Activated CD4-positive, alpha-beta T cell treated with anti-CD3 and anti-CD28 coated beads for 36 hours (primary cell): ENCODE data around the gene ARVCF. TPM values are rescaled to one million over a fixed set of nuclear protein-coding genes. Genes with fewer than 3 reads are reported as not detected.

Experiments used
- ATAC-seq: fragments of 200-7000 bp; cut with Tn5 transposase; one replicate; pipeline ENCODE4 v1.10.0; 2021; ENCODE audit warnings: mild to moderate bottlenecking, moderate library complexity
- CTCF ChIA-PET: fragments of 350-600 bp; sonication (Branson Sonifier 250); formaldehyde crosslinking; loops from one replicate; lab custom pipeline; 2021; ENCODE audit warnings: antibody characterized with exemption; lab: Charles Lee
- POLR2A ChIA-PET: fragments of 350-600 bp; sonication (Branson Sonifier 250); formaldehyde crosslinking; loops from one replicate; lab custom pipeline; 2021; ENCODE audit warnings: antibody characterized with exemption, inconsistent platforms; lab: Charles Lee
- DNase-seq: peaks from one replicate; pipeline ENCODE4 v3.0.0-alpha.2; 2020
- H3K27ac Mint-ChIP-seq: one replicate; pipeline ENCODE4 v1.8.0; 2021; ENCODE audit warnings: mixed read lengths
- H3K27me3 Mint-ChIP-seq: one replicate; pipeline ENCODE4 v1.8.0; 2021; ENCODE audit warnings: mixed read lengths
- H3K36me3 Mint-ChIP-seq: one replicate; pipeline ENCODE4 v1.8.0; 2021; ENCODE audit warnings: low read depth, mixed read lengths
- H3K4me1 Mint-ChIP-seq: one replicate; pipeline ENCODE4 v1.8.0; 2021; ENCODE audit warnings: mixed read lengths
- H3K4me3 Mint-ChIP-seq: one replicate; pipeline ENCODE4 v1.8.0; 2021; ENCODE audit warnings: mild to moderate bottlenecking, moderate library complexity, mixed read lengths
- H3K9me3 Mint-ChIP-seq: one replicate; pipeline ENCODE4 v1.8.0; 2021; ENCODE audit warnings: low read depth, mixed read lengths
- intact Hi-C, 2 experiments: fragments of 100-400 bp; cut with DNase I in 1 of 2; cut with micrococcal nuclease in 1 of 2; formaldehyde crosslinking; loops; one replicate each; pipeline versions ENCODE4 v1.14.2 to v1.15.1; 2022 to 2024; cut with DNase I, micrococcal nuclease
- total RNA-seq, 2 experiments: library from RNA; stranded (reverse); gene quantifications; one replicate each; pipeline ENCODE4 v1.2.3, GENCODE V29; 2021

ARVCF gene
- total RNA-seq, 2 experiments from 2014 or later: 1.3 to 2.1 TPM

GRCh38 chr22:20020533-20021195 is 4.0 kb upstream of the ARVCF start, which contains the start of gene TANGO2:
Gene TANGO2, plus strand, starts transcription at chr22:20021110. Its CDS starts 15,689 bp downstream, at chr22:20036799.
- peak within 1 kb of the TSS; percentile 94 for H3K4me3 Mint-ChIP-seq
- no peaks in the 10 kb centered on the region for H3K9me3 Mint-ChIP-seq
- POLR2A ChIA-PET: interaction anchor here (0.8 to 2.0 kb wide), 2 partner anchors 81 to 97 kb away, joined by 3 to 5 read pairs; partner anchors contain the start of gene TRMT2A
- peak; percentile 96 for DNase-seq
- H3K27me3 Mint-ChIP-seq: no peaks in the 10 kb centered on the region
- H3K36me3 Mint-ChIP-seq: no peaks in the 10 kb centered on the region
- peak within 1 kb of the TSS; percentile 89 for H3K27ac Mint-ChIP-seq
- peak; percentile 94 for ATAC-seq
- intact Hi-C loops: loop anchor here (1.0 to 5.0 kb wide), 15 partner anchors 33 to 982 kb away; partner anchors contain the start of genes TRMT2A (in 2 of the 2), CDC45 (in 1 of the 2), CLTCL1 (in 1 of the 2) and COMT (in 1 of the 2)
- peaks cover 34% of the 10 kb centered on the region for H3K4me1 Mint-ChIP-seq
- CTCF ChIA-PET: no interaction called here

- ChIA-PET POLR2A (interaction anchor here (2.0 kb wide), 1 partner anchor 81 kb away, joined by 5 read pairs; no protein-coding TSS in a partner anchor), CTCF (no interaction called here)
- ATAC-seq (no peak), DNase-seq (no peak)
- H3K27me3 Mint-ChIP-seq: peaks cover 5% of the 10 kb centered on the region
- peaks cover 30% of the 10 kb centered on the region for H3K4me1 Mint-ChIP-seq
- peak overlapping the region; percentile 88 for H3K27ac Mint-ChIP-seq
- peak overlapping the region; percentile 94 for H3K4me3 Mint-ChIP-seq
- H3K9me3 Mint-ChIP-seq: no peaks in the 10 kb centered on the region
- intact Hi-C loops: loop anchor here (1.0 to 5.0 kb wide), 9 partner anchors 57 to 982 kb away; partner anchors contain the start of genes CLTCL1 (in 1 of the 2), GNB1L (in 1 of the 2), RANBP1 (in 1 of the 2) and RTL10 (in 1 of the 2)
- no peaks in the 10 kb centered on the region for H3K36me3 Mint-ChIP-seq
These were observed 3.3 kb upstream of the ARVCF start for GRCh38 chr22:20019661-20020532.

- H3K9me3 Mint-ChIP-seq: no peaks in the 10 kb centered on the region
- ChIA-PET CTCF (no interaction called here), POLR2A (no interaction called here)
- DNase-seq (no peak), ATAC-seq (no peak)
- peaks cover 6% of the 10 kb centered on the region for H3K27me3 Mint-ChIP-seq
- peak overlapping the region; percentile 78 for H3K4me3 Mint-ChIP-seq
- H3K36me3 Mint-ChIP-seq: no peaks in the 10 kb centered on the region
- peaks cover 24% of the 10 kb centered on the region for H3K4me1 Mint-ChIP-seq
- H3K27ac Mint-ChIP-seq: no peak overlapping the region
- intact Hi-C loops: loop anchor here in 1 of 2 experiments (5.0 kb wide), 1 partner anchor 286 kb away; no protein-coding TSS in a partner anchor
These were observed 1.4 kb upstream of the ARVCF start for GRCh38 chr22:20018001-20018400.

- H3K27me3 Mint-ChIP-seq: peaks cover 6% of the 10 kb centered on the region
- peak overlapping the region; percentile 78 for H3K4me3 Mint-ChIP-seq
- DNase-seq: no peak
- no peak overlapping the region for H3K27ac Mint-ChIP-seq
- H3K9me3 Mint-ChIP-seq: no peaks in the 10 kb centered on the region
- intact Hi-C loops: loop anchor here in 1 of 2 experiments (5.0 kb wide), 1 partner anchor 285 kb away; no protein-coding TSS in a partner anchor
- no peak for ATAC-seq
- POLR2A ChIA-PET: no interaction called here
- H3K36me3 Mint-ChIP-seq: no peaks in the 10 kb centered on the region
- CTCF ChIA-PET: no interaction called here
- H3K4me1 Mint-ChIP-seq: peaks cover 21% of the 10 kb centered on the region
These were observed 967 bp upstream of the ARVCF start for GRCh38 chr22:20017622-20017958.

DNA sequence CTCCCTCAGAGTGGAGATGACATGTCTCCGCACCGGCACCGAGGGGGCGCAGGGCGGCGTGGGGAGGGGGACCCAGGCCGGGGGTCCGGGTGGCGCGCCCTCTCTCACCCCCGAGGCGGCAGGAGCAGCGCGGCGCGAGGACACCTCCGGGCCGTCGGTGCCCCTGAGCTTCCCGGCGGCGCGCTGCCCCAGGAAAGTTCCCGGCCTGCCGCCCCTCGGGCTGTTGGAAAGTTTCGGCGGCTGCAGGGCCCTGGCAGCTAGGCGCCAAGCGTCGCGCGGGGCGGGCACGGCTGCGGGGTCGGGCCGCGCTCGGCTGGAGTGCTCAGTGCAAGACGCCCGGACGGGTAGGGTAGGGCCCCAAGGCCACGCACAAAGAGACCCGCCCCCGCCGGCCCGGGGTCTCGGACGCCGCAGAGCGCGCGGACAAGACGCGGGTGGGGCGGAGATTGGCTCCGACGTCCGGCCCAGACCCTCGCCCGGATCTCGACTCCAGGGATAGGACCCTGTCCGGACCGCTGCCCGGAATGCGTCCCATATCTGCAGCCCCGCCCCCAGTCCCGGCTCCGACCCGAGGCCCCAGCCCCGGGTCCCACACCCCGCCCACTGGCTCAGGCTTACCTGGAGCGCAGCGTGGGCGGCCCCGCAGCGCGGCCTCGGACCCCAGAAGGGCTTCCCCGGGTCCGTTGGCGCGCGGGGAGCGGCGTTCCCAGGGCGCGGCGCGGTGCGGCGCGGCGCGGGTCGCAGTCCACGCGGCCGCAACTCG is 471 bp downstream of the ARVCF start:
- Mint-ChIP-seq H3K9me3 (no peaks in the 10 kb centered on the region), H3K36me3 (no peaks in the 10 kb centered on the region), H3K27me3 (peaks cover 6% of the 10 kb centered on the region), H3K4me3 (peak overlapping the region; percentile 78), H3K4me1 (peaks cover 12% of the 10 kb centered on the region), H3K27ac (no peak overlapping the region)
- ATAC-seq (no peak), DNase-seq (peak; percentile 39)
- ChIA-PET CTCF (interaction anchor here (0.7 to 2.2 kb wide), 2 partner anchors 10 to 467 kb away, joined by 3 to 7 read pairs; no protein-coding TSS in a partner anchor), POLR2A (interaction anchor here (0.5 kb wide), 1 partner anchor 66 kb away, joined by 3 read pairs; no protein-coding TSS in a partner anchor)
- intact Hi-C loops: loop anchor here in 1 of 2 experiments (1.0 to 5.0 kb wide), 5 partner anchors 29 to 284 kb away; partner anchors contain the start of genes DGCR8 and TRMT2A

GRCh38 chr22:20015187-20015625 is 1.4 kb downstream of the ARVCF start:
- Mint-ChIP-seq H3K4me1 (peaks cover 8% of the 10 kb centered on the region), H3K9me3 (no peaks in the 10 kb centered on the region), H3K27ac (no peak overlapping the region), H3K36me3 (no peaks in the 10 kb centered on the region), H3K4me3 (peak overlapping the region; percentile 23), H3K27me3 (peaks cover 6% of the 10 kb centered on the region)
- intact Hi-C loops: loop anchor here in 1 of 2 experiments (5.0 kb wide), 1 partner anchor 283 kb away; no protein-coding TSS in a partner anchor
- ATAC-seq (no peak), DNase-seq (no peak)
- CTCF ChIA-PET: interaction anchor here (0.5 to 2.2 kb wide), 4 partner anchors 11 to 223 kb away, joined by 3 to 7 read pairs (median 4); no protein-coding TSS in a partner anchor
- POLR2A ChIA-PET: interaction anchor here (0.5 kb wide), 1 partner anchor 66 kb away, joined by 3 read pairs; no protein-coding TSS in a partner anchor

- H3K4me3 Mint-ChIP-seq: no peak overlapping the region
- no peak for DNase-seq
- no peak overlapping the region for H3K27ac Mint-ChIP-seq
- H3K27me3 Mint-ChIP-seq: peaks cover 6% of the 10 kb centered on the region
- H3K4me1 Mint-ChIP-seq: peaks cover 5% of the 10 kb centered on the region
- ChIA-PET POLR2A (interaction anchor here (0.5 kb wide), 1 partner anchor 19 kb away, joined by 3 read pairs; no protein-coding TSS in a partner anchor), CTCF (interaction anchor here (0.5 to 2.7 kb wide), 9 partner anchors 11 to 223 kb away, joined by 3 to 14 read pairs (median 3); no protein-coding TSS in a partner anchor)
- no peaks in the 10 kb centered on the region for H3K9me3 Mint-ChIP-seq
- intact Hi-C loops: loop anchor here in 1 of 2 experiments (5.0 kb wide), 1 partner anchor 282 kb away; no protein-coding TSS in a partner anchor
- no peak for ATAC-seq
- H3K36me3 Mint-ChIP-seq: no peaks in the 10 kb centered on the region
These were observed 2.0 kb downstream of the ARVCF start for GRCh38 chr22:20014526-20015186.

DNA sequence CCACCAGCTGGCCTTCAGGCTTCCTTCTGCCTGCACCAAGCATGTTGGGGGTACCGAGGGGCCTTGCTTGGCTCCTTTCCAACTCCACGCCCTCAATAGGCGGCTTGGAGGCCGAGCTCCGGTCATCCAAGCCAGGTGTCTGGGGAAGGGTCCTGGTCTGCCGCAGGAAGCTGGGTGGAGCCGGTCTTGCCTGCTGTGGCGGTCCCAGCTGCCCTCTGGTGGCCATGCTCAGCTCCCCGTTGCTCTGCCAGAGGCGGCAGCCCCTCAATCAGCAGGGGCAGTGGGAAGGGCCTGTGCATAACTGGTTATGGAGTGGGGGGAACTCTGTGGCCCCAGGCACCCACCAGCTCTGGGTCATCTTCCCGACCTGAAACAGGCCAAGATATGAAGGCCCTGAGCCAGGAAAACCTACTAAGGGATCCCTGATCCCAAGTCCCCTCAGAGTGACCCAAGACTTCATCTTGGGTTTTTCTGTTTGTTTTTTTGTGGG is 3.2 kb downstream of the ARVCF start:
- ATAC-seq: no peak
- POLR2A ChIA-PET: interaction anchor here (1.2 kb wide), 1 partner anchor 38 kb away, joined by 3 read pairs; no protein-coding TSS in a partner anchor
- intact Hi-C loops: loop anchor here (1.0 kb wide), 1 partner anchor 43 kb away; no protein-coding TSS in a partner anchor

DNA sequence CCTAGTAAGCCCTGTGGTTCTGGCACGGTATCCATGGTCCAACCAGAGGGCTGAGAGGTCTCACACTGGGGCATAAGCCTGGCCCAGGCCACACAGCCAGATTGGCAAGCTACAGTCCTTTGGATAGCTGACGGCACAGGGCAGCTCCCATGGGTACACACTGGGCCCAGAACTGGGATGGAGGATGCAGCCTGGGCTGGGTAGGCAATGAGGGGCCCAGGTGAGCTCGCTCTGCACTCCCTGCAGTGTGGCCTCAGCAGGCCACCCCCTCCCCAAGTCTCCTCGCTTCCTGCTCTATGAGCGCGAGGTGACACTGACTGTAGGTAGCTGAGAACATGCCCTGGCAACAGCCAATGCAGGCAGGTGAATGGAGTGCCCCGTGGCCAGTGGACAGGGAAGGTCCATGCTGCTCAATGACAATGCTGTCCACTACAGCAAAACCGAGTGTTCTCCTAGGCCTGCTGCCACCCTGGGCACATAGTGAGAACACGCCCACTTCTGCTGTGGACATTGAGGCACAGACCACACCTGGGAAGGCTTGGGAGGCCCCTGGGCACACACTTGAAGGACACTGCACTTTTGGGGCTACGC is 3.8 kb downstream of the ARVCF start:
- DNase-seq (no peak), ATAC-seq (no peak)
- intact Hi-C loops: loop anchor here (1.0 kb wide), 1 partner anchor 43 kb away; no protein-coding TSS in a partner anchor
- POLR2A ChIA-PET: interaction anchor here (1.2 kb wide), 1 partner anchor 38 kb away, joined by 3 read pairs; no protein-coding TSS in a partner anchor
- H3K27me3 Mint-ChIP-seq: peaks cover 6% of the 10 kb centered on the region
- H3K9me3 Mint-ChIP-seq: no peaks in the 10 kb centered on the region
- H3K4me1 Mint-ChIP-seq: peaks cover 5% of the 10 kb centered on the region
- H3K4me3 Mint-ChIP-seq: no peak overlapping the region
- CTCF ChIA-PET: interaction anchor here (0.5 to 2.7 kb wide), 5 partner anchors 20 to 282 kb away, joined by 3 to 14 read pairs (median 5); no protein-coding TSS in a partner anchor
- H3K36me3 Mint-ChIP-seq: no peaks in the 10 kb centered on the region
- no peak overlapping the region for H3K27ac Mint-ChIP-seq

More for the DNA sequence above, 3.2 kb downstream of the ARVCF start:
- Mint-ChIP-seq H3K36me3 (no peaks in the 10 kb centered on the region), H3K4me1 (peaks cover 5% of the 10 kb centered on the region), H3K4me3 (no peak overlapping the region), H3K27ac (no peak overlapping the region), H3K9me3 (no peaks in the 10 kb centered on the region), H3K27me3 (peaks cover 6% of the 10 kb centered on the region)
- CTCF ChIA-PET: interaction anchor here (0.5 to 2.7 kb wide), 7 partner anchors 11 to 283 kb away, joined by 3 to 14 read pairs (median 4); no protein-coding TSS in a partner anchor
- peak; percentile 64 for DNase-seq
